NCI-H128 (cell line): ENCODE measurements around the gene SLC45A3.

ENCODE experiments used
- DNase-seq: peaks from one replicate; lab custom pipeline; 2025; ENCODE audit not compliant: unreplicated experiment; lab: John Stamatoyannopoulos, UW

SLC45A3 gene

DNA sequence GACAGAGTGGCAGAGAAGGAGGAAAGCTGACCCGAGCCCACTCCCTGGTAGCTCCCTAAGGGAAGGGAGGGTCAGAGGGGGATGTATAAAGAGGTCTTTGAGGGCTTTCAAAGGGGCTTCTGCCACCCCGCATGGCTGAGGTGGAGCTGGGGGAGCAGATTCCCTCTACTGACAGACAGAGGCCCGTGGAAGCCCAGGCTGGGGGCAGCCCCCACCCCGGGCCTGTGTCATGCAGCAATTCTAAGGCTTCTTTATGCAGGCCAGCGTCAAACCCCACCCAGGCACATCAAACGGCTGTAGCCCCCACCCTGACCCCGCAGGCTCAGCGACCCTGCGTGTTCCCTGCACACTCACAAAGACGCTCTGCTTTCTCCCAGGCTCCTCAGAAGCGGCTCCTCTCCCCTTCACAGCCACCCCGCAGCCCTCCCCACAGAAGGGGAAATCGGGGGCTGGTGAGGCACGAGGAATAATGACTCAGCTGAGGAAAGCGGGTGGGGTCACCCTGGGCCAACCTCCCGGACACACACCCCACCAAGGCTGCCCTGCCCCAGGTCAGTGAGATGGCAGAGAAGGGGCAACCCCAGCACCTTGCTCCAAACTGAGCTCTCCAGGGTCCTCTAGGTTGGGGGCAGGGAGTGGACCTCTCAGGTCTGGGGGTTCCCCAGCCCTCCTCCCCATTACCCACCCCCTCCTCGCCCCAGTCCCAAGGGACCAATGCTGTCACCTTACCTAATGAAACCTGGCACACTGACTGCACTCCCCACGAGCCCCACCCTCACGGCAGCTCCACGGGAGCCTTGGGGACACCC is 10.8 kb downstream of the SLC45A3 start:
- DNase-seq, result no peak

DNA sequence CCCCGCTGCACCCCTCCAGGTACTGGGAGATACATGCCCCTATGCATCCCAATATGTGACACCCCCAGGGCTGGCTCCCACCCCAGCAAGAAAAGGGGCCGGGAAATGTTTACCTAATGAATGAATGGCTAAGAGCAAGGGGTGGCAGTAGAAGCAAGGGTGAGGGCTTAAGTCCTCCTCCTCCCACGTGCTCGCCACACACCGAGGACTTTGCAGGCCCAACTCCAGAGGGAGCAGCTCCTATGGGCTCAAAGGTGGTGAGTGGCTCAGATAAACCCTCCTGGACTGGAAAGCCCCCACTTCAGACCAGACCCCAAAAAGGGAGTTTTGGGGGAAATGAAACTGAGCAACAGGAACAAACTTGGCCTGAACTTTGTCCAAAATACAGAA is 11.4 kb downstream of the SLC45A3 start:
- no peak for DNase-seq

DNA sequence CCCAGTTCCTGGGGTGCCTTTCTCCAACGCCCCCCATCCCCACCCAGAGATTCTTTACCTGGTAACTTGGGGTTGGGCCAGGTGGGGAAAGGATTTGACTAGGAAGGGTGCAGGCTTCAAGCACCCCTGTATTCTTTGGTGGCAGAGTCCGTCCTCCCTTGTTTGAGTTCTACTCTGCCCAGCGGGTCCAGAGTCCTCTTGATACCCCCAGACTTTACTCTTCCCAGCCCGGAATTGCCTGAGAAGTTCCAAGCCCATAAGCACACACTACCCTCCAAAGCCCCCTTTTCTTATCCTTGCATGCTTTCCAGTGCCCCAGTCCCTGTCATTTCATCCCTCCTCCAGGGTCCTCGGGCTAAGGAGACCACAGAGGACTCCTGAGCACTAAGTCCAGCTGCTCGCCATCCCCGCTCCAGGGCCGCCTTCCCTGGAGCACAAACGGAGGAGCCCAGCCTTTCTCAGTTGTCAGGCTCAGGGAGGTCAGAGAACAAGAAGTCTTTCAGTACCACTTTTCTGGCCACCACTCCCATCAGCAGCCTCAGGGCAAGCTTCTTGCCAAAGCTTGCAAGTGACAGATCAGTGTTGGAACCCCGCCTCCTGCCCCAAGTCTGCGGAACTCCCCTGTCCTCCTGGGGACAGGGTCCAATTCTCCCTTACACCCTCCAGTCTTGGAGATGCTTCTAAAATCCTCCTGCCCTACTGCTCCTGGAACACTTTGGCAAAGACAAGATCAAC is 12.2 kb downstream of the SLC45A3 start:
- DNase-seq, result no peak

DNA sequence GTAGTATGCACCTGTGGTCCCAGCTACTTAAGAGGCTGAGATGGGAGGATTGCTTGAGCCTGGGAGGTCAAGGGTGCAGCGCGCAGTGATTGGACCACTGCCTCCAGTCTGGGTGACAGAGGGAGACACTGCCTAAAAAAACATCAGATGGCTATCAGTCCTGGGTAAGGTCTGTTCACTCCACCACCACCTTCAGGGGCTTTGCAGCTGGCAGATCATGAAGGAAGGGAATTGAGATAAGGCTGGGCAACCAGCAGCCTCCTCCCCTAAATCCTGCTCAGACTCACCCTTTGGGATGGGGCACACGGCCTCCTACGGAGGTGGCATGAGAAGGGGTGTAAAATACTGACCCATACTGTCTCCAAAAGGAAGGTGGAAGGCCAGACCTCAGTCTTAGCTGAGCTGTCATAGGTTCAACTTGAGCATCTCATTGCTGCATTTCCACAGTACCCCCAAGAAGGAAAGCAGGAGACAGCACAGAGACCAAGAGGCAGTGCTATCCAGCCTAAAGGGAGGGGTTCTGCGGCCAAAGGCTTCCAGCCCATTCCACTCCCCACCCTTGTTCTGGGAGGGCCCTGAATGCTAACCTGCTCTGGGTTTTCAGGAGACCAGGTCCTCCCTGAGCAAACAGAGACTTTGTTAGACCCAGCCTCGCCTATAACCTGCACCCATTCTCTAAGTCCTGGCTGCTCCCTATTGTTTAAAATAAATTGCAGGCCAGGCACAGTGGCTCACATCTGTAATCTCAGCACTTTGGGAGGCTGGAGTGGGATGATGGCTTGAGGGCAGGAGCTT is 13.7 kb downstream of the SLC45A3 start:
- DNase-seq, result no peak

DNA sequence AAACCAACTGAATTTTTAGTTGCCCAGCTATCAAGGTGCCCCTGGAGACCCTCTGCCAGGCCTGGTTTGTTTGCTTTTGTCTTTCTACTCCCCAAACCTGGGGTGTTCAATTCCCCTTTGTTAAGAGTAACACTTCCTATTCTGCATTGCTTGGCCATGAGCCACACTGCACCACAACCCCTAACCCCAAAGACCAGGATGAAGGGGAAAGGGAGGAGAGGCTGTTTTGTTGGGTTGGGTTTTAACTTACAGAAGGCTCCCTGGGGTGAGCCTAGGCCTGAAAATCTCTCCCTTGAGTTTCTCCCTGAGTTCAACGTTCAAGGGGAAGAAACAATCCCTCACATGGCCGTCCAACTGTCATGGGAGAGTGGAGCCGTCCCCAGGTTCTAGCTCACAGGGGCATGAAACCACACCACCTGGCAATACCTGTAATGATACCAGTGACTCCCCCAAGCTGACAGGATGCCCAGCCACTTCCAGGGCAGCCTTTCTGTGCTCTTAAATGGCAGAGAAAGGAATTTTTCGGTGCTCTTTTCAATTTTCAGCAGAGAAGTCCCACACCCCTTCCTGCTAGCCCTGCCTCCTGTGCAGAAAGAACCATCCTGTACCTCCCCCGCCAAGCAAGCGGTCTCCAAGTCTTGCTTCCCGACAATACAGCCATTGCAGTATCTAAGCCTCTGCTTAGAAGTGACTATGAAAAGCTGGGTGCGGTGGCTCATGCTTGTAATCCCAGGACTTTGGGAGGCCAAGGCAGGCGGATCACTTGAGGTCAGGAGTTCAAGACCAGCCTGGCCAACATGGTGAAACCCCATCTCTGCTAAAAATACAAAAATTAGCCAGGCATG is 14.9 kb downstream of the SLC45A3 start:
- DNase-seq, result no peak

DNA sequence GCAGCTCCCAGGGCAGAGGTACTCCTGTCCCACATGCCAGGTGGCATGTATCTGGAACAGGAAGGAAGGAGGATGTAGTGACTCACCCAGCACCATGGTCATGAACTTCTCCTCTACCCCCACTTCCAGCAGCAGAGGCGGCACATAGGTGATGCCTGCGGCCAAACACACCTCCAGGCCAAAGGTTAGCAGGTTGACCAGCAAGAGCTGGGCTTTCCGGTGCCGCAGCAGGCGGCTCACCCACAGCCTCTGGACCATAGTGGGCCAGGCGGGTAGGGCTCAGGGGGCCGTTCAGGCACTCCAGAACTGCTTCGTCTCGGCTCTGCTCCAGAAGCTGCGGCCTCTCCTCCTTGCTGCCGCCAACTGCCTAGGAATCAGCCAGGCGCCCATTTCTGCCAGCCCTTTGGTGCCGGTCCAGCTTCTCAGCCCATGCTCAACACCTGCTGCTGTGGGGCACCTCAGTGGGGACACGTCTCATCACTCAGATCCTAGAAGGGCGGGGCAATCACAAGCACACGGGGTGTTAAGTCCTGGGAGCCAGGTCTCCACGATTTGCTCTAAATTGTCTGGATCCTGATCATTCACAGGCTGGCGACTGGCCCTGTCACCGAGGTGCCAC is 15.8 kb downstream of the SLC45A3 start:
- DNase-seq, result no peak

DNA sequence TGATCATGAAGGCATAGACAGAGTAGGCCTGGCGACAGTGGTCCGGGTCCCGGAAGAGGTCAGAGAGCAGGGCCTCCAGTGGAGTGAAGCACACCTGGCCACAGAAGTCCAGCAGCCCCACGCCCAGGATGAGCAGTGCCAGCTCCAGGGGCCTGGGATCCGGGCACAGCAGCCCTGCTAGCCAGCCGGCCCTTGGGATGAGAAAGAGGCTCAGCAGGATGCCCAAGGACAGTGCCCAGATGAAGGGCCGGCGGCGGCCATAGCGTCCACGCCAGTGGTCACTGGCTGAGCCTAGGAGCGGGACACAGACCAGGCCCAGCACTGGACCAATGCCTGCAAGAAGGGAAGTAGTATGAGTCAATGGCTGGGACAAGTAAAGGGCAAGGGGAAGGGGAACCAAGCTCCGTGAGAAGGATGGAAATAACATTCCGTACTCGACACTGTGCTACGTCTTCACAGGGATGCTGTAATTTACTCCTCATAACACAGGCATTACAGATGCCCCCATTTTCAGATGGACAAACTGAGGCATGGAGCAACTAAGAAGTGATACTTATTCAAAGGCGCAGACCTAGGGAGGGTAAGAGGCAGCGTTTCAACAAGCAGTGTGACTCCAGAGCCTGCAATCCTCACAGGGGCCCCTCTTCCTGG is 16.9 kb downstream of the SLC45A3 start:
- no peak for DNase-seq

DNA sequence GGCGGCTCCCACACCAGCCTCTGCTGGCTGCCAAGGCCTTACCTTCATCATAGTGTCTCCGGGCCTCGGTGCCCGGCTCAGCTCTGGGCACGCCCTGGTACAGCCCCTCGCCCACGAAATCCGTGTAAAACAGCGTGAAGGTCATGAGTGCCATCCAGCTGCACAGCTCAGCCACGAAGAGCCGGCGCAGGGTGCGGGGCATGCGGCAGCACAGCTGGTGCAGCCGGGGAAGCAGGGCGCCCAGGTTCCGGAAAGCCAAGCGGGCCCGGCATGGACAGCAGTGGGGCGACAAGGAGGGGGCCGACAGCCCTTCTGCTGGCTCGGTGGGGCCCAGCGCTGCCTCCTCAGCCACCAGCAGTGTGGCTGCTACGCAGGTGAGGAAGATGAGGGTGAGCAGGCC is 17.5 kb downstream of the SLC45A3 start:
- DNase-seq, result no peak

DNA sequence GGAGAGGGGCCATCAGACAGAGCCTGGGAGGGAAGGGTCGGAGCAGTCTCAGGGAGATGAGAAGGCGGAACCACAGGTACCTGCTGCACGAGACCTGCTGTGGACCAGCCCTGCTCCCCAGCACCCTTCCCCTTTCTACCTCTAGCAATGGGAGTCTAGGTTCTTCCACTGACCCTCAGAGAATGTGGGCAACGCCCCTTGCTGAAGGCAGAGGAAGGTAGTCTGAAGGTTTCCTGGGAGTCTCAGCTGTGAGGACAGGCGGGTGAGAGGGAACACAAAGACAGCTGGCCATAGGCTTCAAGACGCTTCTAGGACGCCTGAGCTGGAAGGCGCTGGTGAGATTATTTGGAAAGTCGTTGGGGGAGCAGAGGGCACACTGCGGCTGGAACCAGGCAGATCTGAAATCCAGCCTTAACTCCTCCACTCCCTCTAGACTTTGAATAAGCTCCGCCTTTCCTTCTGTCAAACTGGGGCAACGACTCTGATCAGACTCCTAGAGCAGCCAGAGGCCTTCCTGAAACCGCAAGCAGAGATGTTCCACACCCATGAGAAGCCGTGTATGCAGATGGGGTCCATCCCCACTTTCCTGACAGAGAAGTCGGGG is 18.1 kb downstream of the SLC45A3 start:
- DNase-seq, result no peak

DNA sequence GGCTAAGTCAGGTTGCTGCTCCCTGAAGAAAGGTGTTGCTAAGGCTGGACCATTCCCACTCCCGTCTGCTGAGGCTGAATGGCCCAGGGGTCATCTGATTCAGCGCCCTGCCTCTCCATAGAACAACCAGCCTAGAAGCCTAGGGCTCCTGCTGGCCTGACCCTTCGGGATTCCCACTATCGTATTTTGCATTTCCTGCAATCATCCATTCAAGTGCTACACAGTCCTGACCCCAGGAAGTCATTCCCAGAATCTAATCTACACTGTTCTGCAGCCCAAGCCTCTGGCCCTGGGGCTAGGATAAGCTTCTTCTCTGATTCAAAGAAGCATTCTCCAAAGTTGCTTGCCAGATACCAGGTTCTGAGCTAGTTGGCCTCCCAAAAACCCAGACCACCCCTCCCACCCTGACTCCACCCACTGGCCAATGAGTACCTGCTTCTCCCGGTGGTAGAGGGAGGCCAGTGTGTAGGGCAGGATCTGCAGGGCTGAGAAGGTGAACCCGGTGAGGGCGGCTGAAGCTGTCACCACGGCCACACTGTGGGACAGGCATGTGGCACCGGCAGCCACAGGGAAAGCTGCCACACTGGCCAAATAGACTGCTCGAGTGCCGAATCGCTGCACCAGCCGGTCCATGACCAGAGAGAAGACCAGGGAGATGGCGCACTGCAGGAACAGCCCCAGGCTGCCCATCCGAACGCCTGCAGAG is 18.7 kb downstream of the SLC45A3 start:
- DNase-seq, result no peak

DNA sequence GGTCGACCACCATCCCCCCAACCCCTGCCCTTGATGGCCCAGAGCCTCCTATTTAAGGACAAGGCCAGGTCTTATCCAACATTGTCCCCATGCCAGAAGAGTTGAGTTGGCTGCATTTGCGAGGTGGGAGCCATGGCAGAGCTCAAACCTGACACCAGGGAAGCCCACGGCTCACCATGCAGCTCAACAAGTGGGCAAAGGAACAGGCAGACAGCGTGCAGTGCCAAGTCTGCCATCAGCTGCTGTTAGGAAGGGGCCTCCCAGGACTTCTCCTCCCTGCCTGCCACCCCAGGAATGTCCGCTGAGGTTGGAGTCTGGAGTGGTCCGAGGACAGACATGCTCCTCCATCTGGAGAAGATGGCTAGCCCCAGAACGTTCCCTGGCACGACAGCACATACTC is 19.9 kb downstream of the SLC45A3 start:
- DNase-seq, result no peak

DNA sequence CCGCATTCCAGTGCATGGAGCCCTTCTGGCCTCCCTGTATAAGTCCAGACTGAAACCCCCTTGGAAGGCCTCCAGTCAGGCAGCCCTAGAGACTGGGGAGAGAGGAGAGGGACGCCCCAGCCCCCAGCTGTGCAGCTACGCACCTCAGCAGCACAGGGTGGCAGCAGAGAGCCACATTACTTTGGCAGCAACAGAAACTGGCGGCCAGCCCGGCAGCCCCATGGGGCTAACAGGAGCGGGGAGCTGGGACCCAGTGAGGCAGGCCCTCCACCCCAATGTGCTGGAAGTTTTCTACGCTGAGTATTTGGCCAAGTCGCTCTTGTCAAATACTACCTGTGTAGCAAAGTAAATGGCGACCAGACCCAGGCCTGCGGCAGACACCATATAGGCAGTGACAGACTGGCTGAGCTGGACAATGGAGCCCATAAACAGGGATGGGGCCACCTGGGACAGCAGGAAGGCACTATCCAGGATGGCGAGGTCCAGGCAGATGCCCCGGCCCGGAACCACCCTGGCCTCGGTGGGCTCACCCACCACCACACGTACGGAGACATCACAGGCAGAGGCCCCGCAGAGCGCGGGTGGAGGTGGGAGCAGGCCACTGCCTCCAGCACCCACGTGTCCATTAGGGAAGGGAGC is 21.2 kb downstream of the SLC45A3 start:
- DNase-seq, result peak; percentile 34

DNA sequence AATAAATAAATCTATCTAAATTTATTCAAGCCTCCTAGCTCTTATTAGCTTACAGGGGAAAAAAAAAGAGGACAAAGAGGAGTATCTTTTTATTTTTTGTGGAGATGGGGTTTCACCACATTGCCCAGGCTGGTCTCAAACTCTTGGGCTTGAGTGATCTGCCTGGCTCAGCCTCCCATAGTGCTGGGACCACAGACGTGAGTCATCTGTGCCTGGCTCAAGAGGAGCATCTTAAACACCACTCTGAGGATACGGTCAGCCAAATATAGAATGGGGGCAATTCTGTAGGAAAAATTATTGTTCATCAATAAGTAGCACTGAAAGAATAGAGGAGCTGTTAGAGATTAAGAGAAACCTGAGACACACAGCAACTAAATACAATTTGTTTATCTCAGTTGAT is 24.1 kb downstream of the SLC45A3 start:
- no peak for DNase-seq

DNA sequence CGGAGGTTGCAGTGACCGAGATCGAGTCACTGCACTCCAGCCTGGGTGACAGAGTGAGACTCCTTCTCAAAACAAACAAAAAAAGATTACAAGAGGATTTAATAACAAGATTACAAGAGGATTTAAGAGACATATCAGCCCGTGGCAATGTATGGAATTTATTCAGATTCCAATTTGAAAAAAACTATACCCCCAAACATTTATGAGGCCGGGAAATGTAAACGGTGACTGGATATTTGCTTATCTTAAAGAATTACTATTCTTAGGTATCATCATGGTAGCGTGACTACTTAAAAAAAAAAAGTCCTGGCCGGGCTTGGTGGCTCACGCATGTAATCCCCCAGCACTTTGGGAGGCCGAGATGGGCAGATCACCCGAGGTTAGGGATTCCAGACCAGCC is 27.3 kb downstream of the SLC45A3 start:
- no peak for DNase-seq

DNA sequence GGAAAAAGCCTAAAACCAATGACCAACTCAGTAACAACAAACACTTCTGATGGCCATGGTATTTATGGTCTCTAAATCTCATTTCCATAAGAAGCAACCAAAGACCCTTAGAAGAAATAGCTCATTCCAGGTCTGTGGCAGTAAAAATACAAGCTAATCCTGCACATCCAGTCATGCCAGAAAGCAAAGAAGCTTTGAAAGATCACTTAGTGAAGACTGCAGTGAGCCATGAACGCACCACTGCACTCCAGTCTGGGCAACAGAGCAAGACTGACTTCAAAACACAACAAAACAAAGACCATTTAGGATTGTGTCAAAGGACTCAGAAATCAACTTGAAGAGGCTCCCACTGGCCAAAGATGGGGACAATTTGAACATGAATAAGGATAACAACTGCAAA is 30.1 kb downstream of the SLC45A3 start:
- DNase-seq, result no peak

DNA sequence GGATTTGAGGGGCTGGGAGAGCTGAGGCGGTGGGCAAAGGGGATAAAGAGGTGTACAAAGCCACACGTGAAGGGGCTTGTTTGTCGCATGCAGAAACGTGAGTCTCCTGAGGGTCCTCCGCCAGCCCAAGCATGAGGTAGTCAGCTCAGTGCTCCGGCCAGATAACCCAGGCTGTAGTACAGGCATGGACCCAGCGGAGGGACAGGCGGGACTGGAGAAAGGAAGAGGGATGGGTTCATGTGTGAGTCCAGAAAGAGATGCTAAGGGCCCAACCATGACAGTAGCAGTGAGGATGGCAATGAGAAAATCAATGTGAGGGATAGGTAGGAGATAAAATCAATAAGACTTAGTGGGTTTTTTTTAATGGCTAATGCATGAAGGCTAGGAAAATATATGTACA is 34.8 kb downstream of the SLC45A3 start:
- no peak for DNase-seq

DNA sequence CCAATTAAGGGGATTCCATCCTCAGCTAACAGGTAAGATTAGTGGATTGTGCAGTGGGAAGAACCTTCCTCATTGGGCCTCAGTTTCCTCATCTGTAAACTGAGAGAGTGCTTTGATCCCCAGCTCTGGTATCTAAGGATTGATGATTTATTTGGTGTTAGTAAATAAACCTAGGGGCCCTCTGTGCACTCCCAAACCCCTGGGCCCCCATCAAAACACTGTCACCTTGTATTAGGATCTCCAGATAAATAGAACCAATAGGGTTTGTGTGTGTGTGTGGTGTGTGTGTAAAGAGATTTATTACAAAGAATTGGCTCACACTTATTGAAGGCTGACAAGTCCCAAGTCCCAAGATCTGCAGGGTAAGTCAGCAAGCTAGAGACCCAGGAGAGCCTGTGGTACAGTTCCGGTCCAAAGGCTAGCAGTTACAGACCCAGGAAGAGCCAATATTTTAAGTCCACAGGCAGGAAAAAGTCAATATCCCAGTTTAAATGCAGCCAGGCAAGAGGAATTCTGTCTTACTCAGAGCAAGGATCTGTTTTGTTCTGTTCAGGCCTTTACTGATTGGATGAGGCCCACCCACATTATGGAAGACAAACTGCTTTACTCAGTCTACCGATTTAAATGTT is 37.5 kb downstream of the SLC45A3 start:
- DNase-seq, result no peak

DNA sequence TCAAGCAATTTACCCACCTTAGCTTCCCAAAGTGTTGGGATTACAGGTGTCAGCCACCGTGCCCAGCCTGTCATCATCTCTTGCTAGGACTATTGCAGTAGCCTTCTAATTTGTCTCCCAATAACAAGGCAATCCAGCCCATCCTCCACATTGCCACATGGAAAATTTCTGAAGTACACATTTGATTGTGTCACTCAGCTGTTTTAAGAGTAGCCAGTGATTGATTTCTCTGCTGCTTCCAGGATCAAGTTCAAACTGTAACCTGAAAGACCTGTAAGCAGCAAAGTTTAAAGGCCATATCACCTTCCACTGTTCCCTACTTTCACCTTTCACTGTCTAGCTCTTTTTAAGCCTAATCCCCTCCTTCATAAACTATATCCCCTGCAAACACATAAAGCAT is 40.7 kb downstream of the SLC45A3 start:
- no peak for DNase-seq
